Measurements from ENCODE around the gene SNRNP70.

SNRNP70 gene

GRCh38 chr19:49086296-49086695 lies 1.0 kb downstream of the SNRNP70 start:
- TF ChIP-seq CREB1 (IDR thresholded peaks at IDR 0.05; ENCODE audit: low read depth) (no peak), FOXM1 (IDR thresholded peaks at IDR 0.05; ENCODE audit: borderline replicate concordance, low read depth) (no peak), REST (IDR thresholded peaks at IDR 0.05; ENCODE audit: low read depth) (no peak), CEBPB (IDR thresholded peaks at IDR 0.05) (no peak), EP300 (IDR thresholded peaks at IDR 0.05; ENCODE audit: borderline replicate concordance) (no peak), TCF12 (IDR thresholded peaks at IDR 0.05; ENCODE audit: low read depth) (no peak), ZBTB7A (IDR thresholded peaks at IDR 0.05; ENCODE audit: low read depth) (no peak), EGR1 (IDR thresholded peaks at IDR 0.05) (no peak), USF1 (IDR thresholded peaks at IDR 0.05) (no peak), TAF1 (IDR thresholded peaks at IDR 0.05; ENCODE audit: low read depth) (no peak), TEAD4 (IDR thresholded peaks at IDR 0.05) (no peak), YY1 (IDR thresholded peaks at IDR 0.05; ENCODE audit: low read depth) (no peak)
- TF ChIP-seq, protein P1, sequence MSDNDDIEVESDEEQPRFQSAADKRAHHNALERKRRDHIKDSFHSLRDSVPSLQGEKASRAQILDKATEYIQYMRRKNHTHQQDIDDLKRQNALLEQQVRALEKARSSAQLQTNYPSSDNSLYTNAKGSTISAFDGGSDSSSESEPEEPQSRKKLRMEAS (IDR thresholded peaks at IDR 0.05), result no peak

GRCh38 chr19:49091391-49092038 lies 6.3 kb downstream of the SNRNP70 start:
- TF ChIP-seq YY1 (IDR thresholded peaks at IDR 0.05; ENCODE audit: low read depth), result no peak
- TF ChIP-seq RAD21 (IDR thresholded peaks at IDR 0.05; ENCODE audit: low read depth), result no peak
- TF ChIP-seq USF1 (IDR thresholded peaks at IDR 0.05), result no peak
- TF ChIP-seq ZBTB7A (IDR thresholded peaks at IDR 0.05; ENCODE audit: low read depth), result no peak
- TF ChIP-seq REST (IDR thresholded peaks at IDR 0.05; ENCODE audit: low read depth), result no peak
- no peak for TF ChIP-seq TEAD4 (IDR thresholded peaks at IDR 0.05)

- TF ChIP-seq TAF1 (IDR thresholded peaks at IDR 0.05; ENCODE audit: low read depth) (no peak), YY1 (IDR thresholded peaks at IDR 0.05; ENCODE audit: low read depth) (no peak), USF1 (IDR thresholded peaks at IDR 0.05) (no peak), RAD21 (IDR thresholded peaks at IDR 0.05; ENCODE audit: low read depth) (no peak), CEBPB (IDR thresholded peaks at IDR 0.05) (no peak), FOXM1 (IDR thresholded peaks at IDR 0.05; ENCODE audit: borderline replicate concordance, low read depth) (no peak)
Measured at GRCh38 chr19:49092686-49093085, 7.4 kb downstream of the SNRNP70 start.

- TF ChIP-seq EGR1 (IDR thresholded peaks at IDR 0.05), result no peak
- TF ChIP-seq NFIC (IDR thresholded peaks at IDR 0.05), result no peak
- no peak for TF ChIP-seq CREB1 (IDR thresholded peaks at IDR 0.05; ENCODE audit: low read depth)
- no peak for TF ChIP-seq REST (IDR thresholded peaks at IDR 0.05; ENCODE audit: low read depth)
- no peak for TF ChIP-seq RAD21 (IDR thresholded peaks at IDR 0.05; ENCODE audit: low read depth)
- no peak for TF ChIP-seq TEAD4 (IDR thresholded peaks at IDR 0.05)
- no peak for TF ChIP-seq YY1 (IDR thresholded peaks at IDR 0.05; ENCODE audit: low read depth)
- no peak for TF ChIP-seq USF1 (IDR thresholded peaks at IDR 0.05)
Measured at GRCh38 chr19:49094505-49095482, 9.5 kb downstream of the SNRNP70 start.

Measured in Ishikawa (cell line).